ENCODE data around the gene OR1J2.

Gene OR1J2, protein sequence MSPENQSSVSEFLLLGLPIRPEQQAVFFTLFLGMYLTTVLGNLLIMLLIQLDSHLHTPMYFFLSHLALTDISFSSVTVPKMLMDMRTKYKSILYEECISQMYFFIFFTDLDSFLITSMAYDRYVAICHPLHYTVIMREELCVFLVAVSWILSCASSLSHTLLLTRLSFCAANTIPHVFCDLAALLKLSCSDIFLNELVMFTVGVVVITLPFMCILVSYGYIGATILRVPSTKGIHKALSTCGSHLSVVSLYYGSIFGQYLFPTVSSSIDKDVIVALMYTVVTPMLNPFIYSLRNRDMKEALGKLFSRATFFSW

DNA sequence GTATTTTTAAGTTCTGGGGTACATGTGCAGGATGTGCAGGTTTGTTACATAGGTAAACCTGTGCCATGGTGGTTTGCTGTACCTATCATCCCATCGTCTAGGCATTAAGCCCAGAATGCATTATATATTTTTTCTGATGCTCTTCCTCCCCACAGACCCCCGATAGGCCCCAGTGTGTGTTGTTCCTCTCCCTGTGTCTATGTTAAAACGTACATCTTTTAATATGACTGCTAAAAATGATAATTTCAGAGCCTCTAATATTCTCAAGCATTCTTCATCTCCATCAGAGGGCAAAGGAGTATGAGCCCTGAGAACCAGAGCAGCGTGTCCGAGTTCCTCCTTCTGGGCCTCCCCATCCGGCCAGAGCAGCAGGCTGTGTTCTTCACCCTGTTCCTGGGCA lies at the start of gene OR1J2:
TSS of gene OR1J2 (plus strand) at position 301 of the 400 bp plus-strand sequence. CDS start at position 301, 0 bp downstream.
- TF ChIP-seq JUND (IDR thresholded peaks at IDR 0.05; ENCODE audit: low read depth), result no peak
- in situ Hi-C loops (cut with HindIII; ENCODE audit: low pct_unique_long_range_greater_than_20kb, low sequenced_read_pairs), result no loop called here
- DNase-seq (ENCODE audit: low read depth in 1 of 2, low spot score in 1 of 2), result no peak

DNA sequence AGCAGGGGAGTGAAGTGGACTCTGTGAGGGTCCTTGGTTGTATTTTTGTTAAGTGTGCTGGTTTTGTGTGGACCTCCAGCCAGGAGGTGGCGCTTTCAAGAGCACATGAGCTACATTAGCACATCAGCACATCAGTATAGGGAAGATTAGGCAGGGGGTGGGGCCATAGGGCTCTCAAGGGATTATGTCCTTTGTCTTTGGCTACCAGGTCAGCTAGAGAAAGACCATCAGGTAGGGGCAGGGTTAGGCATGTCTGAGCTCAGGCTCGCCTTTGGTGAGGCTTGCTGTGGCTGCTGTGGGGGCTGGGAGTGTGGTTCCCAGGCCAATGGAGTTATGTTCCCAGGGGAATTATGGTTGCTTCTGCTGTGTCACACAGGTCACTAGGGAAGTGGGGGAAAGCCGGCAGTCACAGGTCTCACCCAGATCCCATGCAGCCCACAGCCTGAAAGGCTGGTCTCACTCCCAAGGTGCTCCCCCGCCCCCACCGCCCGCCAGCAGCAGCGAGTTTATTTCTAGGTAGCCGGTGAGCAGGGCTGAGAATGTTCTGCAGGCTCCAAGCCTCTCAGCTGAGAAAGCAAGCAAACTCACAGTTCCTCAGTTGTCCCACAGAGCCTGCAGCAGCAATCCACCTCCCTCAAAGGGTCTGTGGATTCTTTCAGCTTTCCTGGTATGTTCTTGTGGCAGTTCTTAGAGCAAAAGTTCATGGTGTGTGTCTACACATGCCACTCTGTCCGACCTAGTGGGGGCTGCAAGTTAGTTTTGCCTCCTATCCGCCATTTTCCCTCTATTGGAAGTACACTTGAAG lies 46.6 kb upstream of the OR1J2 start:
- in situ Hi-C loops (cut with HindIII; ENCODE audit: low pct_unique_long_range_greater_than_20kb, low sequenced_read_pairs), result no loop called here
- peak in 1 of 2 experiments; percentile 74 for DNase-seq (ENCODE audit: low read depth in 1 of 2, low spot score in 1 of 2)

DNA sequence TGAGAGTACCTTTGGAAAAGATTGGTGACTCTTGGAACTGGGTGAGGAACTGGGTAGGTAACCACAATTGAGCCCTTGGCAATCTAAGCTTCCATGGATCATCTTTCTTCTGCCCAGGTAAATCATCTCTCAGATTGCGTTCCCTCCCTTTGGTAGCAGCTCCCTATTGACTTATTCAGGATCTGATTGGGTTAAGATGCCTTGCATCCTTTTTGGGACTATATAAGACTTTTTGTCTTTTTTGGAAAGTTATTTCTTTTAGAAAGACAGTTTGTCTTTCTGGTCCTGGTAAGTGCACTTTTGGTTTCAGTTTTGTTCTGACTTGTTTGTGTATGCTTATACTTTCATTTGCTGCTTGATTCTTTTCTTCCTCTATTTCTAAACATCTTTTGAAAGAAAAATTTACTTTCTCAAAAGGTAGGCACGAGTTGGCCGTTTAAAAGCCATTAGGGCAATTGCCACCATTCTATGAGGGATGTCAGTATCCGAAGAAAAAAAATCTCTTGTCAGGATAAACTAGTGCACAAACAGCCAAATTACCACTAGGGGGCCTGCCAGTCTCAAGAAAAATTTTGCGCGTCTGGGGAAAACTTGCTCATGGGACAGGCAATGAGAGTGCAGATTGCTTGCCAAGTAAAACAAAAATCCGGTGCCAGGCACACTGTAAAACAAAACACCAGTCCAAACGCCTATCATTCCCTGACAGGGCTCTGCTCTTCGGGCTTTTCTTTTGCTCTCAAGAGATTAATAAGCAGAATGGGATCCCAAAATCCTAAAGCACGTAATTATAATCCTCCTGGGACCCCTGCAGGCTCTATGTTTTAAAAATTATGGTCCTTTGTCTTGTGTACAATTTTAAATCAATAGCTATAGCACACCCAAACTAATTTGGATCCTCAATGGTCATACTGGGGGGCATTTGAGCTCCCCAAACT lies 45.7 kb upstream of the OR1J2 start:
- peak; percentile 67 to 98 for DNase-seq (ENCODE audit: low read depth in 1 of 2, low spot score in 1 of 2)
- TF ChIP-seq JUND (IDR thresholded peaks at IDR 0.05; ENCODE audit: low read depth), result no peak
- in situ Hi-C loops (cut with HindIII; ENCODE audit: low pct_unique_long_range_greater_than_20kb, low sequenced_read_pairs), result no loop called here

More for the DNA sequence above, 46.6 kb upstream of the OR1J2 start:
- no peak for TF ChIP-seq JUND (IDR thresholded peaks at IDR 0.05; ENCODE audit: low read depth)

DNA sequence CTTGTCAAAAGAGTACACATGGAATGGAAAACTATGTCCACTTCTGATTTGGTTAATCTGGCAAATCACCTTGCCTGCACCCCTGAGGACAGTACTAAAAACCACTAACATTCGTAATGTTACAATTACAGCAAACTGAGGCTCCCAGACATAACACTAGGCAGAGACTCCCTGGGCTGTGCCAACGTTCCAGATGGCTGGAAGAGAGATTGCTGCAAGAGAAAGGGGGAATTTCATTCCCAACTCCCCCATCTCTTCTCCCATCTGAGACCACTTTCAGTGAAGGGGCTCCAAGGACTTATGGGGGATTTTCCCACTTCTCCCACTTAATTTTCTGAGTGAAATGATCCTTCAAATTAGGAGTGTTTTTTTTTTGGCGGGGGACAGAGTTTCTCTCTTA lies 44.1 kb upstream of the OR1J2 start:
- TF ChIP-seq JUND (IDR thresholded peaks at IDR 0.05; ENCODE audit: low read depth), result no peak
- in situ Hi-C loops (cut with HindIII; ENCODE audit: low pct_unique_long_range_greater_than_20kb, low sequenced_read_pairs), result no loop called here
- DNase-seq (ENCODE audit: low read depth in 1 of 2, low spot score in 1 of 2), result no peak

DNA sequence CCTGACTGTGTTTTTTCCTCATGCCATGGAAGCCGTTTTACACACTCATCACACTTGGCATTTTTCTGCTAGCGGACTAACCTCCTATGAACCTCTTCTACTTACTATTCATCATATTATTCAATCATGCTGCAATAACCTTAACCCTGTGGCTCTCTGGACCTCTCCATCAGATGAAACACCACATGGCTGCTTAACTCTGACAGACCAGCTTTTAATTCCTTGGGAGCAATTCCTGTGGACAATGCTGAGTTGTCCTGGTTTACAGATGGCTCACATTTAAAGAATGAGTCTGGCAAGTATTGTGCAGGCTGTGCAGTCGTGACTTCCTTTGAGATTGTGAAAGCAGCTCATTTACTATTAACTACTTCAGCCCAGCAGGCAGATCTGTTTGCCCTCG lies 41.9 kb upstream of the OR1J2 start:
- DNase-seq (ENCODE audit: low read depth in 1 of 2, low spot score in 1 of 2), result no peak
- in situ Hi-C loops (cut with HindIII; ENCODE audit: low pct_unique_long_range_greater_than_20kb, low sequenced_read_pairs), result no loop called here

DNA sequence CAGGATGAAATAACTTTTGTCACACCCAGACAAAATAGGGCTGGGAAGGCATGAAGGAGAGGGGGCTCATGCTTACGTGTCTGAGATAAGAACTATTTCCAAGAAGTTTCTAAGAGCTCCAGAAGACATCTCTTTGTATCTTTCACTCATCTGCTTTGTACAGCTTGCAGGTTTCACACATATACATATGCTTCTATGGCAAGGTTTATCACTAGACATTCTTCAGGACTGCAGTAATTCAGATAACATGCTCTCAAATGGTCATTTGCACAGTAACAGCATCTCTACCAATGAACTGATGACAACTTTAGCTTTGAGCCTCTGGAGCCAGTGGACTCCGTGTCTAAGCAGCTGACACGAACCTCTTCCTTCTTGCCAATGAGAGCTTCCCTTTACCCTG lies 36.0 kb upstream of the OR1J2 start:
- in situ Hi-C loops (cut with HindIII; ENCODE audit: low pct_unique_long_range_greater_than_20kb, low sequenced_read_pairs), result no loop called here
- no peak for DNase-seq (ENCODE audit: low read depth in 1 of 2, low spot score in 1 of 2)
- TF ChIP-seq JUND (IDR thresholded peaks at IDR 0.05; ENCODE audit: low read depth), result no peak

More for the DNA sequence above, 41.9 kb upstream of the OR1J2 start:
- no peak for TF ChIP-seq JUND (IDR thresholded peaks at IDR 0.05; ENCODE audit: low read depth)

DNA sequence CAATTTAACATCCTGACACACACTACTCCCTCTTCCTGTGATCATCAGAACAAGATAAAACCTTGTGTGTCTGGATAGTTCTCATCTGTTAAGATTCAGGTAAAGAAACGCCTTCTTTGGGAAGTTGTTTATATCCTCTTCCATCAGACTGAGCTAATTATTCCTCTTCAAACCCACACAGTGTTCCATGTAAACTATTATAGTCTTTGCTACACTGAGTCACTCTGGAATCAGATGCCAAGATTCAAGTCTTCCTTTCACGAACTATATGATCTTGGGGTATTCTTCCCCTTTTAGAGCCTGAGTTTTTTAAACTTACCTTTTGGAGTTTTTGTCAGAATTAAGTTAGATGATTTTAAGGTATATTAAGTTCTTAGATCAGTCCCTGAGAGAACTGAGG lies 34.9 kb upstream of the OR1J2 start:
- DNase-seq (ENCODE audit: low read depth in 1 of 2, low spot score in 1 of 2), result no peak
- TF ChIP-seq JUND (IDR thresholded peaks at IDR 0.05; ENCODE audit: low read depth), result no peak
- in situ Hi-C loops (cut with HindIII; ENCODE audit: low pct_unique_long_range_greater_than_20kb, low sequenced_read_pairs), result no loop called here

DNA sequence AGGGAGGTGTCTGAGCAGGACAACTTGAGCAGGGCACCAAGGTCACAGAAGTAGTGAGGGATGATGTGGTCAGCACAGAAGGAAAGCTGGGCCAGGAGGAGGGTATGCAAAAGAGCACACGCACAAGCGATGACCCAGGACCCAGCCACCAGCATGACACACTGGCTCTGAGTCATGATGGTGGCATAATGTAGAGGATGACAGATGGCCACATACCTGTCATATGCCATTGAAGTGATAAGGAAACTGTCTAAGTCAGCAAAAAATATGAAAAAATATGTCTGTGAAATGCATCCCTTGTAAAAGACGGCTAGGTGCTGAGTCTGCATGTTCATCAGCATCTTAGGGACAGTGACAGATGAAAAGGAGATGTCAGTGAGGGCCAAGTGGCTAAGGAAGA lies 33.3 kb upstream of the OR1J2 start:
- TF ChIP-seq JUND (IDR thresholded peaks at IDR 0.05; ENCODE audit: low read depth), result no peak
- no peak for DNase-seq (ENCODE audit: low read depth in 1 of 2, low spot score in 1 of 2)
- in situ Hi-C loops (cut with HindIII; ENCODE audit: low pct_unique_long_range_greater_than_20kb, low sequenced_read_pairs), result no loop called here

DNA sequence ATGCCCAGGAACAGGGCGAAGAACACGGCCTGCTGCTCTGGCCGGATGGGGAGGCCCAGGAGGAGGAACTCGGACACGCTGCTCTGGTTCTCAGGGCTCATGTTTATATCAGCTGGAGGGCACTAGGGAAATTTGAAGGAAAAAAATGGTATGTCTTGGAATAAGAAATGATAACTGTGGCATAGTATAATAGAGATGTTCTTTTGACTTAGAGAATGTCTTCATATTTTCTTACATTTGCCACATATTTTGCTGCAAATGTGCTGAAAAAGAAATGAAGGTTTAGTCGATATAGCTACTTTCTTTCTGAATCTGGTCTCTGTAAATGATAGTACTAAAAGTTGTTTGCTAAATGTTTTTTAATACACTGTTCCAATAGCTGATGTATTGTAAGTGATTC lies 32.8 kb upstream of the OR1J2 start, which contains the start of gene OR1J1:
TSS of gene OR1J1 (minus strand) at position 101 of the 400 bp plus-strand sequence. CDS start at position 101, 0 bp downstream.
- in situ Hi-C loops (cut with HindIII; ENCODE audit: low pct_unique_long_range_greater_than_20kb, low sequenced_read_pairs), result no loop called here
- TF ChIP-seq JUND (IDR thresholded peaks at IDR 0.05; ENCODE audit: low read depth), result no peak
- DNase-seq (ENCODE audit: low read depth in 1 of 2, low spot score in 1 of 2), result no peak

DNA sequence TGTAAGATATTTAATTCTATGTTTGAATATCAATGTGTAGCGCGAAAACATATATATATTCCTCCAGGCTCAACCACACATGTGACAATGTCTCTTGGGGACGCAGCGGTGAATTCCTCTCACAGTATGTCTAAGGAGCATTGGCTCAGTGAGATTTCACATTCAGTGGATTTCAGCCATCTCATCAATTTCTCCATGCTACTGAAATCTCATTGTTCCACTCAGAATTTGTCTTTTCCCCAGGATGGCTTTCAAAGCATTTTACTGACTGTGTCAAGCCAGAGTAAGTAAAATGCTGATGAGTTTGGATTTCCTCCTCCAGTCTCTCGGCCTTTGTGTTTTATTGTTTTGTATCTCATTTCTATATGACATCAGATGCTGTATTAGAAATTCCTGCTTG lies 31.5 kb upstream of the OR1J2 start:
- no peak for TF ChIP-seq JUND (IDR thresholded peaks at IDR 0.05; ENCODE audit: low read depth)
- DNase-seq (ENCODE audit: low read depth in 1 of 2, low spot score in 1 of 2), result no peak
- in situ Hi-C loops (cut with HindIII; ENCODE audit: low pct_unique_long_range_greater_than_20kb, low sequenced_read_pairs), result no loop called here

DNA sequence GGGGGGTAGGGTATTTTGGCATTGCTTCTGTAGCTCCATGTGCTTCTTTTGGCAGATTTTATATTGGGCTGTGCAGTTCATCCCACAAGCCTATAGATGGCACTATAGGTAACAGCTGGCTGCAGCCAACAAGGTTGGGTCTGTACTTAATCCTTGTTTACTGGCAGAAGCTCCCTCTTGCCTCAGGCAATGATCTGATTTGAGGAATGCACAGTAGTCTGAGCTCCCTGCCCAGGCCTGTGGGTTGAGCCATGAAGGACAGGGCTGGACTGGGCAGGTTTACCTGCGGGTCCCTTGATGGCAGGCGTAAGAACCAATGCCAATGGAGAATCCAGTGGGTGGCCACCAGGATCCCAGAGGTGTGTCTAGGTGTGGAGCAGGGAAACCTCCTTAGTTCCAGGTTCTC lies 11.7 kb upstream of the OR1J2 start:
- no peak for TF ChIP-seq JUND (IDR thresholded peaks at IDR 0.05; ENCODE audit: low read depth)
- DNase-seq (ENCODE audit: low read depth in 1 of 2, low spot score in 1 of 2), result peak; percentile 9 to 91
- in situ Hi-C loops (cut with HindIII; ENCODE audit: low pct_unique_long_range_greater_than_20kb, low sequenced_read_pairs), result no loop called here

DNA sequence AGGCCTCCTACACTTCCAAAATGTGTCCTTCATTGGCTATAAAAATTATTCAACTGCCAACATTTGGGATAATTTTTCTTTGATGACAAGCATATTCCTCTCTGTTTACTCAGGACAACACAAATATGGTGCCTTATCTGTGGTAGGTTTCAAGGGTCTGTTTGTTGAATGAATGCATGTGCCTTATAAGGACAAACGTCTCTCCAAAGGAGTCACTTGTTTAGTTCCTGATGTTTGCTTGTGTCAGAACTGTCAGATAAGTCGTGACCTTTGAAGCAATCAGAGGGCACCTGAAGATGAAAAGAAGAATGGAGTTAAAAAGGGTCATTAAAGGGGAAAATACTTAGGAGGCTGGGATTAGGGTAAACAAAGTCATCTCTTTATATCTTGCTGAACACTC lies 3.6 kb upstream of the OR1J2 start:
- DNase-seq (ENCODE audit: low read depth in 1 of 2, low spot score in 1 of 2), result no peak
- no peak for TF ChIP-seq JUND (IDR thresholded peaks at IDR 0.05; ENCODE audit: low read depth)
- in situ Hi-C loops (cut with HindIII; ENCODE audit: low pct_unique_long_range_greater_than_20kb, low sequenced_read_pairs), result no loop called here
